H1 (cell line): ENCODE data around the gene ASIC1. TPM values are rescaled to one million over a fixed set of nuclear protein-coding genes. Genes with fewer than 3 reads are reported as not detected.

Source experiments
- CTCF ChIA-PET: fragments of 300-600 bp; sonication (Branson Sonifier 250); formaldehyde crosslinking; loops from one replicate; lab custom pipeline; 2021; ENCODE audit not compliant: partially characterized antibody; lab: Charles Lee
- POLR2A ChIA-PET: fragments of 300-600 bp; sonication (Branson Sonifier 250); formaldehyde crosslinking; loops from one replicate; lab custom pipeline; 2021; ENCODE audit warnings: inconsistent platforms; ENCODE audit not compliant: partially characterized antibody; lab: Charles Lee
- DNase-seq, 2 experiments: peaks; one replicate each; pipeline versions ENCODE4 v3.0.0 to v3.0.0-alpha.2; 2010 to 2022; ENCODE audit warnings: low spot score in 2 of 2, low read depth in 1 of 2, mixed read lengths in 1 of 2
- FAIRE-seq: peaks from 2 replicates; lab custom pipeline; 2011; peaks lifted over from hg19 to GRCh38; lab: Jason Lieb, UNC
- H2AFZ ChIP-seq: 2 replicates; pipeline ENCODE4 v1.8.1; 2012; ENCODE audit warnings: low read length, inconsistent platforms
- H2AK5ac ChIP-seq: 2 replicates; pipeline ENCODE4 v1.6.1; 2013; ENCODE audit warnings: low read depth, low read length
- H2BK120ac ChIP-seq: replicated peaks from 2 replicates; pipeline ENCODE3; 2013; ENCODE audit warnings: low read depth, low read length, inconsistent platforms
- H2BK12ac ChIP-seq: 2 replicates; pipeline ENCODE4 v1.6.1; 2013; ENCODE audit warnings: low read depth, low read length
- H2BK15ac ChIP-seq: 2 replicates; pipeline ENCODE4 v1.6.1; 2013; ENCODE audit warnings: low read length
- H2BK20ac ChIP-seq: 2 replicates; pipeline ENCODE4 v1.6.1; 2013; ENCODE audit warnings: low read length
- H2BK5ac ChIP-seq: 2 replicates; pipeline ENCODE4 v1.6.1; 2013; ENCODE audit warnings: low read depth, low read length
- H3K14ac ChIP-seq: 2 replicates; pipeline ENCODE4 v1.6.1; 2013; ENCODE audit warnings: inconsistent platforms; ENCODE audit not compliant: insufficient read length
- H3K18ac ChIP-seq: 2 replicates; pipeline ENCODE4 v1.6.1; 2013; ENCODE audit warnings: low read length; ENCODE audit errors: extremely low read depth
- H3K23ac ChIP-seq: 2 replicates; pipeline ENCODE4 v1.6.1; 2013; ENCODE audit warnings: inconsistent platforms; ENCODE audit not compliant: insufficient read length
- H3K23me2 ChIP-seq: 2 replicates; pipeline ENCODE4 v1.6.1; 2013; ENCODE audit warnings: low read depth, low read length
- H3K27ac ChIP-seq: 2 replicates; pipeline ENCODE4 v1.6.1; 2011; ENCODE audit warnings: low read depth, low read length, inconsistent platforms
- H3K27me3 ChIP-seq, 4 experiments: replicated peaks in 1 of 4; 1 replicate in 1 of 4; 2 replicates in 3 of 4; pipeline versions ENCODE4 v1.6.1 to v1.8.1; 2011 to 2013; ENCODE audit warnings: low read length in 3 of 4, mild to moderate bottlenecking in 3 of 4, inconsistent platforms in 2 of 4, mixed read lengths in 2 of 4, moderate library complexity in 1 of 4; ENCODE audit not compliant: control insufficient read depth in 3 of 4, insufficient read depth in 3 of 4; ENCODE audit errors: extremely low read depth in 1 of 4
- H3K36me3 ChIP-seq, 4 experiments: 2 replicates each; pipeline versions ENCODE4 v1.6.1 to v1.8.1; 2011 to 2013; ENCODE audit warnings: mild to moderate bottlenecking in 4 of 4, low read length in 3 of 4, moderate library complexity in 2 of 4, control low read depth in 1 of 4, inconsistent platforms in 1 of 4; ENCODE audit not compliant: insufficient read depth in 4 of 4, control insufficient read depth in 2 of 4
- H3K4ac ChIP-seq: replicated peaks from 2 replicates; pipeline ENCODE3; 2013; ENCODE audit warnings: low read length, low read depth, mixed read lengths, inconsistent platforms; ENCODE audit not compliant: insufficient read length
- H3K4me1 ChIP-seq, 4 experiments: replicated peaks in 1 of 4; 1 replicate in 1 of 4; 2 replicates in 3 of 4; pipeline versions ENCODE4 v1.6.1 to v1.8.1; 2011 to 2013; ENCODE audit warnings: low read length in 3 of 4, inconsistent platforms in 2 of 4, mixed read lengths in 1 of 4; ENCODE audit not compliant: insufficient read depth in 4 of 4, control insufficient read depth in 3 of 4
- H3K4me2 ChIP-seq, 2 experiments: 2 replicates each; pipeline versions ENCODE4 v1.6.1 to v1.8.1; 2011 to 2013; ENCODE audit warnings: low read depth in 2 of 2, low read length in 2 of 2, control low read depth in 1 of 2, inconsistent platforms in 1 of 2, mild to moderate bottlenecking in 1 of 2; ENCODE audit not compliant: insufficient read depth in 1 of 2
- H3K4me3 ChIP-seq, 4 experiments: fragments of 200-600, 300-600 bp in 1 of 4; sonication (generic), shearing (Covaris generic), sonication (Bioruptor Twin) in 1 of 4; 2 replicates each; pipeline versions ENCODE4 v1.5.1 to v1.8.1; 2011 to 2016; ENCODE audit warnings: low read length in 4 of 4, low read depth in 3 of 4, control low read depth in 2 of 4, inconsistent platforms in 2 of 4, mild to moderate bottlenecking in 2 of 4, mixed read lengths in 1 of 4, moderate library complexity in 1 of 4; ENCODE audit not compliant: insufficient read depth in 2 of 4; ENCODE audit errors: extremely low read depth in 1 of 4
- H3K56ac ChIP-seq: replicated peaks from 2 replicates; pipeline ENCODE3; 2013; ENCODE audit warnings: low read depth, mild to moderate bottlenecking, mixed read lengths, low read length, inconsistent platforms; ENCODE audit not compliant: insufficient read length
- H3K79me1 ChIP-seq: 2 replicates; pipeline ENCODE4 v1.6.1; 2013; ENCODE audit warnings: low read depth, low read length, control low read depth
- H3K79me2 ChIP-seq, 2 experiments: 2 replicates each; pipeline versions ENCODE4 v1.6.1 to v1.8.1; 2012 to 2013; ENCODE audit warnings: low read length in 2 of 2, mild to moderate bottlenecking in 2 of 2, inconsistent platforms in 1 of 2; ENCODE audit not compliant: insufficient read depth in 2 of 2, control insufficient read depth in 1 of 2
- H3K9ac ChIP-seq, 4 experiments: replicated peaks in 1 of 4; 1 replicate in 1 of 4; 2 replicates in 3 of 4; pipeline versions ENCODE4 v1.6.1 to v1.8.1; 2011 to 2013; ENCODE audit warnings: low read depth in 3 of 4, low read length in 3 of 4, control low read depth in 2 of 4, mild to moderate bottlenecking in 2 of 4, moderate library complexity in 2 of 4, inconsistent platforms in 1 of 4; ENCODE audit errors: extremely low read depth in 1 of 4
- H3K9me3 ChIP-seq, 2 experiments: 2 replicates each; pipeline versions ENCODE4 v1.6.1 to v1.8.1; 2012 to 2013; ENCODE audit warnings: mild to moderate bottlenecking in 2 of 2, moderate library complexity in 2 of 2, control low read depth in 1 of 2, inconsistent platforms in 1 of 2, low read depth in 1 of 2, low read length in 1 of 2, mixed read lengths in 1 of 2; ENCODE audit not compliant: insufficient read depth in 2 of 2
- H4K20me1 ChIP-seq, 2 experiments: replicated peaks in 1 of 2; 2 replicates each; pipeline versions ENCODE3 to v1.8.1; 2011 to 2013; ENCODE audit warnings: inconsistent platforms in 2 of 2, low read length in 2 of 2, mild to moderate bottlenecking in 1 of 2; ENCODE audit not compliant: insufficient read depth in 2 of 2, control insufficient read depth in 1 of 2
- H4K5ac ChIP-seq: 2 replicates; pipeline ENCODE4 v1.6.1; 2013; ENCODE audit warnings: low read length, low read depth, mixed read lengths, inconsistent platforms; ENCODE audit not compliant: insufficient read length
- H4K8ac ChIP-seq: 2 replicates; pipeline ENCODE4 v1.8.0; 2013; ENCODE audit warnings: mild to moderate bottlenecking, moderate library complexity, low read length, inconsistent platforms; ENCODE audit not compliant: insufficient read depth; ENCODE audit errors: extremely low read depth
- H4K91ac ChIP-seq: replicated peaks from 2 replicates; pipeline ENCODE3; 2013; ENCODE audit warnings: low read length, mixed read lengths, inconsistent platforms; ENCODE audit not compliant: insufficient read length
- GABPA ChIP-seq: IDR thresholded peaks from 2 replicates; pipeline ENCODE4 v1.6.1; 2011; ENCODE audit warnings: mild to moderate bottlenecking, low read length, moderate library complexity, borderline replicate concordance; ENCODE audit not compliant: insufficient read depth
- NANOG ChIP-seq: IDR thresholded peaks from 2 replicates; pipeline ENCODE4 v1.6.1; 2011; ENCODE audit warnings: low read length, low read depth, mild to moderate bottlenecking, inconsistent platforms; ENCODE audit not compliant: insufficient read depth, poor library complexity, severe bottlenecking
- ZNF274 ChIP-seq: IDR thresholded peaks from 2 replicates; pipeline ENCODE4 v1.7.0; 2012; ENCODE audit warnings: low read length, borderline replicate concordance; ENCODE audit errors: extremely low read depth
- WGBS, 2 experiments: shearing (Covaris generic) in 1 of 2; methylation state at CpG; one replicate each; pipeline versions ENCODE4 v1.1.6 to v1.1.7; 2013 to 2015; ENCODE audit warnings: low lambda C conversion rate in 2 of 2, mixed read lengths in 2 of 2, inconsistent platforms in 1 of 2, low coverage in 1 of 2, missing lambda C conversion rate in 1 of 2; ENCODE audit not compliant: insufficient replicate concordance in 2 of 2, insufficient coverage in 1 of 2, insufficient read length in 1 of 2; ENCODE audit errors: extremely low coverage in 1 of 2, missing lambda C conversion rate in 1 of 2; 5-methylcytosine and 5-hydroxymethylcytosine counted together
- polyA plus RNA-seq, 7 experiments: library from polyadenylated mRNA; depleted of rRNA in 3 of 7; stranded (reverse) in 5 of 7; unstranded in 2 of 7; fragments of >200 nt in 5 of 7; fragments of 200-250 nt in 2 of 7; gene quantifications; 1 replicate in 5 of 7; 2 replicates in 1 of 7; 4 replicates in 1 of 7; pipeline versions ENCODE4 v1.2.1 to v1.2.3, GENCODE V29; 2011 to 2013; ENCODE audit warnings: missing spikeins in 2 of 7, mixed read lengths in 2 of 7
- total RNA-seq: library from RNA; stranded (reverse); fragmentation: NEBNext Ultra II Directional; extraction: Animal tissue kit (Norgen Biotek cat#: 25700); gene quantifications from 2 replicates; pipeline ENCODE4 v1.2.1, GENCODE V29; 2021

ASIC1 gene
- total and polyA plus RNA-seq, 2 of the 8 experiments (the other 6 are each of a cell fraction or from before 2014, with no cell fraction given), result 2.4 to 4.4 TPM

- POLR2A ChIA-PET, result interaction anchor here (1.2 to 5.4 kb wide), 3 partner anchors 17 to 72 kb away, joined by 3 to 19 read pairs (median 3); no protein-coding TSS in a partner anchor
Observed at GRCh38 chr12:50038336-50038735, 19.1 kb upstream of the ASIC1 start.

More at GRCh38 chr12:50038336-50038735, 19.1 kb upstream of the ASIC1 start:
- WGBS, 2 experiments, result 82% methylated on average over 4 of the region's 4 CpGs; no CpG with 5 or more reads in 1 of the 2 experiments
- no peak overlapping the region for H2AFZ ChIP-seq
- no peak overlapping the region for H4K91ac ChIP-seq
- H3K4me2 ChIP-seq, result no peak overlapping the region
- no peak overlapping the region for H3K4me3 ChIP-seq
- no peak for TF ChIP-seq ZNF274
- TF ChIP-seq GABPA, result no peak
- no peak for TF ChIP-seq NANOG
- TF ChIP-seq, all 59 proteins: peak for 0
- no peaks in the 10 kb centered on the region for H3K79me1 ChIP-seq
- CTCF ChIA-PET, result interaction anchor here (0.6 to 13.4 kb wide), 24 partner anchors 9 to 761 kb away, joined by 3 to 296 read pairs (median 6); partner anchors contain the start of genes AQP6, CERS5 and RACGAP1
- H3K36me3 ChIP-seq, result no peaks in the 10 kb centered on the region
- no peak overlapping the region for H2AK5ac ChIP-seq
- H3K14ac ChIP-seq, result no peak overlapping the region
- H3K27ac ChIP-seq, result no peak overlapping the region
- no peaks in the 10 kb centered on the region; a peak in 1 of 7 replicates for H3K27me3 ChIP-seq
- no peak overlapping the region for H2BK15ac ChIP-seq
- no peaks in the 10 kb centered on the region for H3K4me1 ChIP-seq
- H3K79me2 ChIP-seq, result no peaks in the 10 kb centered on the region
- no peak overlapping the region for H3K18ac ChIP-seq
- no peak overlapping the region for H3K23ac ChIP-seq
- FAIRE-seq, result no peak
- H3K56ac ChIP-seq, result no peak overlapping the region
- no peaks in the 10 kb centered on the region for H3K9me3 ChIP-seq
- no peak overlapping the region for H4K5ac ChIP-seq
- H3K23me2 ChIP-seq, result no peaks in the 10 kb centered on the region; the same call in 1 of the 2 replicates
- H4K20me1 ChIP-seq, result no peaks in the 10 kb centered on the region
- H2BK120ac ChIP-seq, result no peak overlapping the region
- H2BK20ac ChIP-seq, result no peak overlapping the region
- H3K9ac ChIP-seq, result no peak overlapping the region
- H2BK12ac ChIP-seq, result no peak overlapping the region
- H4K8ac ChIP-seq, result no peak overlapping the region
- H3K4ac ChIP-seq, result no peak overlapping the region
- no peak for DNase-seq
- no peak overlapping the region for H2BK5ac ChIP-seq
